Mesothelial cell of epicardium (in vitro differentiated cells): ENCODE results near the gene SAT2. TPM values are rescaled to one million over a fixed set of nuclear protein-coding genes. Genes with fewer than 3 reads are reported as not detected.

Source experiments
- DNase-seq, 2 experiments: peaks; one replicate each; pipeline ENCODE4 v3.0.0; 2021; ENCODE audit warnings: low spot score in 2 of 2; ENCODE audit not compliant: unreplicated experiment in 2 of 2
- H3K27ac Mint-ChIP-seq: 2 replicates; pipeline ENCODE4 v1.8.0; 2021; ENCODE audit warnings: mixed read lengths
- H3K27me3 Mint-ChIP-seq: 2 replicates; pipeline ENCODE4 v1.8.0; 2021; ENCODE audit warnings: low read depth, mixed read lengths
- H3K36me3 Mint-ChIP-seq: 2 replicates; pipeline ENCODE4 v1.8.0; 2021; ENCODE audit warnings: mixed read lengths
- H3K4me1 Mint-ChIP-seq: 2 replicates; pipeline ENCODE4 v1.8.0; 2021; ENCODE audit warnings: mixed read lengths
- H3K4me3 Mint-ChIP-seq: 2 replicates; pipeline ENCODE4 v1.8.0; 2021; ENCODE audit warnings: mild to moderate bottlenecking, moderate library complexity, mixed read lengths
- H3K9me3 Mint-ChIP-seq: 2 replicates; pipeline ENCODE4 v1.8.0; 2021; ENCODE audit warnings: mixed read lengths
- total RNA-seq: library from RNA; stranded (reverse); gene quantifications from 3 replicates; pipeline ENCODE4 v1.2.1, GENCODE V29; 2021
- TF ChIP-seq, protein P1 (sequence below): fragments of 200-600 bp; sonication (generic); IDR thresholded peaks from one replicate; pipeline ENCODE4 v1.5.0; 2021; ENCODE audit warnings: antibody characterized with exemption; ENCODE audit not compliant: unreplicated experiment

The SAT2 gene
- total RNA-seq, 1 donor from 2014 or later, result 87.7 TPM

DNA sequence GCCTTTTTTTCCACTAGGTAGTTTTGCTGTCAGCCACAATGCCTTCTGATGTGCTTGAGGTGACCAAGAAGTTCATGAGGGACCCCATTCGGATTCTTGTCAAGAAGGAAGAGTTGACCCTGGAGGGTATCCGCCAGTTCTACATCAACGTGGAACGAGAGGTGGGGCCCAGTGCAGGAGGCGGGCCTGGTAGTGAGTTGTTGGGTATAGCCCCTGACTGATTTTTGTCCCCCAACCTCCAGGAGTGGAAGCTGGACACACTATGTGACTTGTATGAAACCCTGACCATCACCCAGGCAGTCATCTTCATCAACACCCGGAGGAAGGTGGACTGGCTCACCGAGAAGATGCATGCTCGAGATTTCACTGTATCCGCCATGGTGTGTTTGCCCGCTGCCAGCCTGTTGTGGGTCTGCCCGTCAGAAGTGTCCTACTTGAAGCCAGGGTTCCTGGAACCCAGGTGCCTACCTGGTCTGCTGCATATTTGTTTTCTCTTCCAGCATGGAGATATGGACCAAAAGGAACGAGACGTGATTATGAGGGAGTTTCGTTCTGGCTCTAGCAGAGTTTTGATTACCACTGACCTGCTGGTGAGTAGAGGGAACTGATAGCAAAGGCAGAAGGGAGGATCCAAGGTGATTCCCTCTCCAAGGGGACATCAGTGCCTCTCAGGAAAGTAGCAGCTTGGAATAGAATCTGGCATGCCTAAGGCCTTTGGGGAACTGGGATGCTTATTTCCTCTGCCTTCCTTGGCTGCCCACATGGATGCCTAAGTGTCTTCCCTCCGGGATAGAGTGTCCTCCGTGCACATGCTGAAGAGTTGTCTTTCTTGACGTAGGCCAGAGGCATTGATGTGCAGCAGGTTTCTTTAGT is 50.1 kb downstream of the SAT2 start:
- Mint-ChIP-seq H3K27me3 (no peaks in the 10 kb centered on the region), H3K4me1 (peaks cover 44% of the 10 kb centered on the region), H3K4me3 (no peak overlapping the region), H3K9me3 (no peaks in the 10 kb centered on the region), H3K27ac (peak overlapping the region; percentile 69), H3K36me3 (peaks cover 44% of the 10 kb centered on the region)
- TF ChIP-seq, protein P1, sequence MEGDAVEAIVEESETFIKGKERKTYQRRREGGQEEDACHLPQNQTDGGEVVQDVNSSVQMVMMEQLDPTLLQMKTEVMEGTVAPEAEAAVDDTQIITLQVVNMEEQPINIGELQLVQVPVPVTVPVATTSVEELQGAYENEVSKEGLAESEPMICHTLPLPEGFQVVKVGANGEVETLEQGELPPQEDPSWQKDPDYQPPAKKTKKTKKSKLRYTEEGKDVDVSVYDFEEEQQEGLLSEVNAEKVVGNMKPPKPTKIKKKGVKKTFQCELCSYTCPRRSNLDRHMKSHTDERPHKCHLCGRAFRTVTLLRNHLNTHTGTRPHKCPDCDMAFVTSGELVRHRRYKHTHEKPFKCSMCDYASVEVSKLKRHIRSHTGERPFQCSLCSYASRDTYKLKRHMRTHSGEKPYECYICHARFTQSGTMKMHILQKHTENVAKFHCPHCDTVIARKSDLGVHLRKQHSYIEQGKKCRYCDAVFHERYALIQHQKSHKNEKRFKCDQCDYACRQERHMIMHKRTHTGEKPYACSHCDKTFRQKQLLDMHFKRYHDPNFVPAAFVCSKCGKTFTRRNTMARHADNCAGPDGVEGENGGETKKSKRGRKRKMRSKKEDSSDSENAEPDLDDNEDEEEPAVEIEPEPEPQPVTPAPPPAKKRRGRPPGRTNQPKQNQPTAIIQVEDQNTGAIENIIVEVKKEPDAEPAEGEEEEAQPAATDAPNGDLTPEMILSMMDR, result no peak
- DNase-seq, result no peak

DNA sequence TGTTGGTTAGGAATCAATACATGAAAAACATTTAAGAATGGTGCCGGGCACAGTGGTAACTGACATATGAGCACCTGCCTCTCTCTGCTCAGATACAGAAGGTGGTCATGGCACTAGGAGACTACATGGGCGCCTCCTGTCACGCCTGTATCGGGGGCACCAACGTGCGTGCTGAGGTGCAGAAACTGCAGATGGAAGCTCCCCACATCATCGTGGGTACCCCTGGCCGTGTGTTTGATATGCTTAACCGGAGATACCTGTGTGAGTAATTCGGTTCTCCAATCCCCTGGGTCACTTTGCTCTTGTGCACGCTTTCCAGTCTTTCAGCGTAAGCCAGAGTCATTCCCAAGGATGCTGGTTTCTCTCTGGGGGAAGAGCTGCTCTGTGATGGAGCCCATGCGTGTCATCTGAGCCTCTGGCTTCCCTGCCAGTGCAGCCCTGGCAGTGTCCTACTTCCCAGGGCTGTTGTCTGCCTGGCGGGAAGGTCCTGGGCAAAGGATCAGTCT is 51.1 kb downstream of the SAT2 start:
- H3K27ac Mint-ChIP-seq, result peak overlapping the region; percentile 71
- no peak for DNase-seq
- no peaks in the 10 kb centered on the region for H3K27me3 Mint-ChIP-seq
- peaks cover 43% of the 10 kb centered on the region for H3K4me1 Mint-ChIP-seq
- H3K9me3 Mint-ChIP-seq, result no peaks in the 10 kb centered on the region
- TF ChIP-seq, protein P1, result no peak
- H3K4me3 Mint-ChIP-seq, result peak overlapping the region; percentile 10
- H3K36me3 Mint-ChIP-seq, result peaks cover 44% of the 10 kb centered on the region

Other genes with a start within 250 kb of the SAT2 start
- 8.2 to 9.9 TPM (median 9.0 TPM) in 3 replicates for gene TNK1, start 246.7 kb downstream of the SAT2 start, total RNA-seq
- 67.4 to 69.3 TPM (median 68.4 TPM) in 3 replicates for gene PLSCR3, start 233.3 kb downstream of the SAT2 start, total RNA-seq
- gene TMEM256, start 223.7 kb downstream of the SAT2 start, total RNA-seq, result 65.7 to 78.3 TPM (median 69.4 TPM) in 3 replicates
- 88.0 to 97.5 TPM (median 90.8 TPM) in 3 replicates for gene NLGN2, start 220.0 kb downstream of the SAT2 start, total RNA-seq
- gene SPEM1, start 207.5 kb downstream of the SAT2 start, total RNA-seq, result 0.38 TPM in 1 of 3 replicates, not detected in the others
- gene SPEM2, start 202.2 kb downstream of the SAT2 start, total RNA-seq, result not detected in 3 replicates
- gene SPEM3, start 199.0 kb downstream of the SAT2 start, total RNA-seq, result not detected in 3 replicates
- 9.7 to 10.2 TPM (median 10.2 TPM) in 3 replicates for gene TMEM102, start 192.4 kb downstream of the SAT2 start, total RNA-seq
- gene FGF11, start 188.3 kb downstream of the SAT2 start, total RNA-seq, result 24.8 to 26.8 TPM (median 26.5 TPM) in 3 replicates
- 15.9 to 17.7 TPM (median 16.0 TPM) in 3 replicates for gene CHRNB1, start 182.8 kb downstream of the SAT2 start, total RNA-seq
- gene ZBTB4, start 148.2 kb downstream of the SAT2 start, total RNA-seq, result 36.4 to 40.1 TPM (median 39.7 TPM) in 3 replicates
- not detected in 3 replicates for gene SLC35G6, start 146.4 kb downstream of the SAT2 start, total RNA-seq
- gene POLR2A, start 143.5 kb downstream of the SAT2 start, total RNA-seq, result 195 to 208 TPM (median 204 TPM) in 3 replicates
- 6.6 to 7.7 TPM (median 7.6 TPM) in 3 replicates for gene TNFSF12, start 78.8 kb downstream of the SAT2 start, total RNA-seq
- 4.3 to 6.1 TPM (median 5.2 TPM) in 3 replicates for gene TNFSF13, start 69.1 kb downstream of the SAT2 start, total RNA-seq
- gene SENP3, start 65.9 kb downstream of the SAT2 start, total RNA-seq, result 50.3 to 55.9 TPM (median 51.5 TPM) in 3 replicates
- 0.44 to 0.86 TPM (median 0.78 TPM) in 3 replicates for gene CD68, start 48.2 kb downstream of the SAT2 start, total RNA-seq
- gene MPDU1, start 44.0 kb downstream of the SAT2 start, total RNA-seq, result 44.8 to 45.5 TPM (median 45.5 TPM) in 3 replicates
- 2.0 to 2.3 TPM (median 2.1 TPM) in 3 replicates for gene SOX15, start 37.7 kb downstream of the SAT2 start, total RNA-seq
- 43.2 to 44.5 TPM (median 43.4 TPM) in 3 replicates for gene FXR2, start 12.9 kb downstream of the SAT2 start, total RNA-seq
- 0.60 to 0.84 TPM (median 0.82 TPM) in 3 replicates for gene SHBG, start 2.3 kb upstream of the SAT2 start, total RNA-seq
- 9.6 to 10.5 TPM (median 10.2 TPM) in 3 replicates for gene ATP1B2, start 23.1 kb upstream of the SAT2 start, total RNA-seq
- gene TP53, start 59.7 kb upstream of the SAT2 start, total RNA-seq, result 98.8 to 105 TPM (median 101 TPM) in 3 replicates
- gene WRAP53, start 60.7 kb upstream of the SAT2 start, total RNA-seq, result 12.3 to 13.6 TPM (median 13.1 TPM) in 3 replicates
- gene EFNB3, start 77.4 kb upstream of the SAT2 start, total RNA-seq, result 27.3 to 28.2 TPM (median 28.1 TPM) in 3 replicates
- 0.18 to 0.64 TPM (median 0.25 TPM) in 3 replicates for gene DNAH2, start 89.9 kb upstream of the SAT2 start, total RNA-seq
- gene KDM6B, start 206.4 kb upstream of the SAT2 start, total RNA-seq, result 88.4 to 96.3 TPM (median 94.4 TPM) in 3 replicates
- gene TMEM88, start 227.2 kb upstream of the SAT2 start, total RNA-seq, result 12.3 to 15.4 TPM (median 15.2 TPM) in 3 replicates
- 63.9 to 67.2 TPM (median 66.4 TPM) in 3 replicates for gene NAA38, start 229.7 kb upstream of the SAT2 start, total RNA-seq
- gene CYB5D1, start 230.2 kb upstream of the SAT2 start, total RNA-seq, result 12.5 to 13.0 TPM (median 13.0 TPM) in 3 replicates